CD1c-positive myeloid dendritic cell (primary cell): ENCODE results near the gene OR4F3.
"Not testable (repeated sequence)": the region's sequence is repeated elsewhere in the genome, so short reads cannot be mapped to it uniquely, and the experiment has no call there.

Experiments
- DNase-seq: peaks from one replicate; pipeline ENCODE4 v3.0.0-alpha.2; 2016; ENCODE audit errors: extremely low spot score

OR4F3 gene

GRCh38 chr5:181366968-181367367 is at the start of gene OR4F3:
Gene OR4F3, plus strand, starts transcription at chr5:181367268.
- not testable (repeated sequence) for DNase-seq
